HFF-Myc (cell line): ENCODE data around the gene SEC14L3.

Source experiments
- DNase-seq: peaks from one replicate; pipeline ENCODE4 v3.0.0-alpha.2; 2011; ENCODE audit warnings: low read depth; ENCODE audit errors: extremely low read depth
- H3K4me3 ChIP-seq: replicated peaks from 2 replicates; pipeline ENCODE4 v1.5.1; 2011; ENCODE audit warnings: low read depth, mild to moderate bottlenecking, control low read depth, low read length
- CTCF ChIP-seq: IDR thresholded peaks from 2 replicates; pipeline ENCODE4 v1.5.1; 2012; ENCODE audit warnings: mild to moderate bottlenecking, low read depth, low read length, control low read depth; ENCODE audit errors: missing control alignments

SEC14L3 gene

GRCh38 chr22:30447656-30448055, 24.2 kb downstream of the SEC14L3 start:
- no peak for TF ChIP-seq CTCF
- no peak for DNase-seq
- no peak overlapping the region for H3K4me3 ChIP-seq

- no peak overlapping the region for H3K4me3 ChIP-seq
- DNase-seq: no peak
- TF ChIP-seq CTCF: no peak
Observed at GRCh38 chr22:30445438-30446145, 26.2 kb downstream of the SEC14L3 start.

DNA sequence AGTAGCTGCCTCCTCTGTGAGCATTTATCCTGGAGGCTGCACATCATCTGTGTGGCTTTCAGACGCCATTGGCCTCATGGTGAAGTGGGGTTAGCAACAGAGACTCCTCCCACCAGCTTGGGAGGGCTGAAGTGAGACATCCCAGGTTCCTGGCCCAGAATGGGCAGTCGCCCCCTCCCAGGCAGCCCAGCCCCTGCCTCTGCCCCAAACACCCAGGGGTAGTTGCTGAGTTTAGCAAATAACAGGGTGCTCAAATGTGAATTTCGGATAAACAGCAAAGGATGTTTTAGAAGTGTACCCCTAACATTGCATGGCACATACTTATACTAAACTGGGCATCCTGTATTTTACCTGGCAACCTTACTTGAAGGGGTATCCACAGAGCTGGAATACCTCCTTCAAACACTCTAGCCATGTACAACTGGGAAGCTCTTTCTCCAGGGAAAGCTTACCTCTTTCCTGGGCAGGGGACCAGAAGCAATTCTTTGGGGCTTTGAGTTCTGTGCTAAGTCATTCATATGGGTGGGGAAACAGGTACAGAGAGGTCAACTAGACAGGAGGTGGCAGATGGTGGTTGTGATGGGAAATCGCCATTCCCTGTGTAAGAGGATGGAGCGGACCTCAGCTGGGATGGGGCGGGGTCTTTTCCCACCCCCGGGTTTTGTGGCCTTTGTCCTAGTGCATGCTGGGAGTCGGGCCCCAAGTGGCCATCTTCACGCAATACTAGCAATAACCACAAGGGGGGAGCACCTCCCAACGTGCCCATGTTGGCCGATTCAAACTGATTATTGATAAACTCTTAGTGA, 27.0 kb downstream of the SEC14L3 start:
- no peak overlapping the region for H3K4me3 ChIP-seq
- no peak for DNase-seq
- TF ChIP-seq CTCF: peak; percentile 75

DNA sequence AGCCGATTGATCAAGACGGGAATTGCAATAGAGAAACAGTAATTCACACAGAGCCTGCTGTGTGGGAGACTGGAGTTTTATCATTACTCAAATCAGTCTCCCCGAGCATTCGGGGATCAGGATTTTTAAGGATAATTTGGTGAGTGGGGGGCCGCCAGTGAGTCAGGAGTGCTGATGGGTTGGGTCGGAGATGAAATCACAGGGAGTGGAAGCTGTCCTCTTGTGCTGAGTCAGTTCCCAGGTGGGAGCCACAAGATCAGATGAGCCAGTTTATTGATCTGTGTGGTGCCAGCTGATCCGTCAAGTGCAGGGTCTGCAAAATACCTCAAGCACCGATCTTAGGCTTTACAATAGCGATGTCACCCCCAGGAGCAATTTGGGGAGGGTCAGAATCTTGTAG, 30.7 kb downstream of the SEC14L3 start:
- no peak for TF ChIP-seq CTCF
- no peak for DNase-seq
- H3K4me3 ChIP-seq: no peak overlapping the region

GRCh38 chr22:30439836-30440235, 32.0 kb downstream of the SEC14L3 start:
- no peak for TF ChIP-seq CTCF
- no peak overlapping the region for H3K4me3 ChIP-seq
- DNase-seq: no peak

- no peak for DNase-seq
- TF ChIP-seq CTCF: no peak
Observed at GRCh38 chr22:30439226-30439625, 32.6 kb downstream of the SEC14L3 start.

More at GRCh38 chr22:30439226-30439625, 32.6 kb downstream of the SEC14L3 start:
- H3K4me3 ChIP-seq: no peak overlapping the region
